Stimulated activated CD8-positive, alpha-beta memory T cell treated with anti-CD3 and anti-CD28 coated beads, Interleukin-7, amount 100 ng/mL, for 24 hours (primary cell): Measurements from ENCODE around the gene FOXP3.
A peak's percentile ranks its signal among the peaks of the same experiment; 100 is the strongest.

Source experiments
- DNase-seq: peaks from one replicate; pipeline ENCODE4 v3.0.0-alpha.2; 2020; ENCODE audit warnings: low read depth

Gene FOXP3

GRCh38 chrX:49249616-49250015 is 14.9 kb downstream of the FOXP3 start:
- no peak for DNase-seq

GRCh38 chrX:49249071-49249470 is 15.4 kb downstream of the FOXP3 start:
- no peak for DNase-seq

- DNase-seq = no peak
Observed at GRCh38 chrX:49247916-49248811, 16.3 kb downstream of the FOXP3 start.

- no peak for DNase-seq
Observed at GRCh38 chrX:49247346-49247745, 17.2 kb downstream of the FOXP3 start.

GRCh38 chrX:49246541-49246940 is 18.0 kb downstream of the FOXP3 start:
- DNase-seq = no peak

- no peak for DNase-seq
Observed at GRCh38 chrX:49244207-49244606, 20.3 kb downstream of the FOXP3 start.

GRCh38 chrX:49243166-49243565 is 21.3 kb downstream of the FOXP3 start:
- DNase-seq = no peak

GRCh38 chrX:49242545-49243066 is 21.9 kb downstream of the FOXP3 start:
- no peak for DNase-seq

- no peak for DNase-seq
Observed at GRCh38 chrX:49238735-49239134, 25.8 kb downstream of the FOXP3 start.

- no peak for DNase-seq
Observed at GRCh38 chrX:49237060-49237459, 27.4 kb downstream of the FOXP3 start.

GRCh38 chrX:49233887-49234555 is 30.5 kb downstream of the FOXP3 start:
- no peak for DNase-seq

GRCh38 chrX:49233176-49233575 is 31.3 kb downstream of the FOXP3 start, which contains the start of gene CACNA1F:
TSS of gene CACNA1F (minus strand) at chrX:49233340. CDS start at chrX:49233309, 31 bp downstream.
- no peak for DNase-seq

GRCh38 chrX:49232525-49232924 is 32.0 kb downstream of the FOXP3 start:
- DNase-seq = no peak

- DNase-seq = no peak
Observed at GRCh38 chrX:49231333-49232000, 33.0 kb downstream of the FOXP3 start.

GRCh38 chrX:49230500-49231232 is 33.8 kb downstream of the FOXP3 start:
- DNase-seq = peak; percentile 20

- no peak for DNase-seq
Observed at GRCh38 chrX:49228185-49228584, 36.3 kb downstream of the FOXP3 start.

- DNase-seq = no peak
Observed at GRCh38 chrX:49227726-49228125, 36.8 kb downstream of the FOXP3 start.

- DNase-seq = no peak
Observed at GRCh38 chrX:49226946-49227345, 37.6 kb downstream of the FOXP3 start.

- DNase-seq = no peak
Observed at GRCh38 chrX:49225858-49226257, 38.7 kb downstream of the FOXP3 start.

GRCh38 chrX:49221868-49222267 is 42.6 kb downstream of the FOXP3 start:
- DNase-seq = no peak

GRCh38 chrX:49220100-49220499 is 44.4 kb downstream of the FOXP3 start:
- no peak for DNase-seq
